Upper lobe of left lung (tissue), 4 donors: Measurements from ENCODE around the gene ANKRD52.

Source experiments
- CTCF ChIP-seq, 6 experiments: fragments of 450-650 bp in 4 of 6; fragments of 200-600 bp in 2 of 6; sonication (generic) in 2 of 6; IDR thresholded peaks; one replicate each; pipeline ENCODE4 v1.5.1; 2016 to 2019; ENCODE audit warnings: antibody characterized with exemption in 6 of 6
- EP300 ChIP-seq, 4 donors: sonication (generic); formaldehyde crosslinking; IDR thresholded peaks; one replicate each; pipeline ENCODE4 v1.5.1; 2017; ENCODE audit warnings: antibody characterized with exemption in 4 of 4, control low read depth in 2 of 4
- POLR2A ChIP-seq, 4 donors: fragments of 450-650 bp; IDR thresholded peaks; one replicate each; pipeline ENCODE4 v1.5.1; 2016 to 2017; ENCODE audit warnings: antibody characterized with exemption in 4 of 4, mild to moderate bottlenecking in 2 of 4
- POLR2AphosphoS5 ChIP-seq, 2 donors: sonication (generic); formaldehyde crosslinking; IDR thresholded peaks; one replicate each; pipeline ENCODE4 v1.5.1; 2017; ENCODE audit warnings: antibody characterized with exemption in 2 of 2

- no peak for TF ChIP-seq CTCF (IDR thresholded peaks at IDR 0.05)
- TF ChIP-seq EP300 (IDR thresholded peaks at IDR 0.05), result no peak
- TF ChIP-seq POLR2A (IDR thresholded peaks at IDR 0.05), result no peak
- TF ChIP-seq POLR2AphosphoS5 (IDR thresholded peaks at IDR 0.05), result no peak
These were observed 5.1 kb downstream of the ANKRD52 start for GRCh38 chr12:56253091-56253490.
